Uterus (tissue), 2 donors: ENCODE data around the gene METAP1D.

ENCODE experiments used
- CTCF ChIP-seq, 4 experiments: fragments of 200-600 bp in 2 of 4; fragments of 450-650 bp in 2 of 4; sonication (generic) in 2 of 4; IDR thresholded peaks; one replicate each; pipeline ENCODE4 v1.5.1; 2016 to 2019; ENCODE audit warnings: antibody characterized with exemption in 4 of 4, mild to moderate bottlenecking in 2 of 4, moderate library complexity in 1 of 4
- POLR2A ChIP-seq, 2 donors: fragments of 450-650 bp; IDR thresholded peaks; one replicate each; pipeline ENCODE4 v1.6.1; 2016; ENCODE audit warnings: antibody characterized with exemption in 2 of 2, mild to moderate bottlenecking in 1 of 2, moderate library complexity in 1 of 2

GRCh38 chr2:172100935-172101820 is 101.4 kb downstream of the METAP1D start:
- TF ChIP-seq CTCF (IDR thresholded peaks at IDR 0.05) = no peak
- no peak for TF ChIP-seq POLR2A (IDR thresholded peaks at IDR 0.05)
